SU-DHL-6 (cell line): ENCODE measurements around the gene ZNF462.

Experiments used
- H2AFZ ChIP-seq: fragments of 200-600 bp; sonication (generic); 2 replicates; pipeline ENCODE4 v1.6.1; 2014; ENCODE audit warnings: low read depth, mild to moderate bottlenecking, moderate library complexity, mixed read lengths, antibody characterized with exemption, low read length; ENCODE audit not compliant: severe bottlenecking
- H3F3A ChIP-seq: fragments of 200-600 bp; shearing (Covaris generic); 2 replicates; pipeline ENCODE4 v1.6.0; 2016; ENCODE audit warnings: antibody characterized with exemption, mild to moderate bottlenecking; ENCODE audit not compliant: insufficient read depth
- H3K27ac ChIP-seq: fragments of 200-600 bp; sonication (generic); 2 replicates; pipeline ENCODE4 v1.5.1; 2016; ENCODE audit warnings: low read depth, mild to moderate bottlenecking, low read length, moderate library complexity, mixed read lengths
- H3K27me3 ChIP-seq: fragments of 200-600 bp; sonication (generic), shearing (Covaris generic); 2 replicates; pipeline ENCODE4 v1.6.0; 2014; ENCODE audit warnings: mild to moderate bottlenecking, low read length
- H3K36me3 ChIP-seq: fragments of 200-600 bp; sonication (generic); 2 replicates; pipeline ENCODE4 v1.6.1; 2014; ENCODE audit warnings: mild to moderate bottlenecking, low read length, mixed read lengths
- H3K4me2 ChIP-seq: fragments of 300-600, 200-600 bp; shearing (Covaris generic), sonication (generic); 2 replicates; pipeline ENCODE4 v1.6.0; 2014; ENCODE audit warnings: low read length, low read depth, mild to moderate bottlenecking; ENCODE audit not compliant: poor library complexity, severe bottlenecking
- H3K4me3 ChIP-seq: fragments of 200-600 bp; sonication (generic); 2 replicates; pipeline ENCODE4 v1.5.1; 2014; ENCODE audit warnings: antibody characterized with exemption, low read length, mild to moderate bottlenecking, mixed read lengths; ENCODE audit not compliant: insufficient read depth, poor library complexity, severe bottlenecking
- H3K79me2 ChIP-seq: fragments of 200-600 bp; sonication (generic); 2 replicates; pipeline ENCODE4 v1.6.1; 2014; ENCODE audit warnings: mild to moderate bottlenecking, low read length, moderate library complexity; ENCODE audit not compliant: insufficient read depth
- H3K9ac ChIP-seq: fragments of 200-600 bp; sonication (generic); 2 replicates; pipeline ENCODE4 v1.7.0; 2014; ENCODE audit warnings: mild to moderate bottlenecking, low read length
- H3K9me2 ChIP-seq: fragments of 200-600 bp; sonication (generic); replicated peaks from 2 replicates; pipeline ENCODE4 v1.6.1; 2014; ENCODE audit warnings: low read length; ENCODE audit not compliant: insufficient read depth
- H3K9me3 ChIP-seq: fragments of 200-600 bp; sonication (generic); 2 replicates; pipeline ENCODE4 v1.6.1; 2014; ENCODE audit warnings: low read length, mixed read lengths; ENCODE audit not compliant: insufficient read depth
- H4K20me1 ChIP-seq: fragments of 200-600 bp; sonication (generic); 2 replicates; pipeline ENCODE4 v1.6.1; 2014; ENCODE audit warnings: low read depth, mild to moderate bottlenecking, antibody characterized with exemption, low read length, moderate library complexity, mixed read lengths
- EZH2phosphoT487 ChIP-seq: fragments of 200-600 bp; sonication (generic), shearing (Covaris generic); conservative IDR thresholded peaks from 2 replicates; pipeline ENCODE4 v1.6.1; 2018; ENCODE audit warnings: mild to moderate bottlenecking, antibody characterized with exemption, low read length, moderate library complexity, mixed read lengths
- TF ChIP-seq, protein P1 (sequence below): fragments of 200-600 bp; sonication (generic); IDR thresholded peaks from one replicate; pipeline ENCODE4 v1.5.1; 2017; ENCODE audit warnings: antibody characterized with exemption, mild to moderate bottlenecking, low read length, moderate library complexity; ENCODE audit not compliant: insufficient read depth, poor library complexity, severe bottlenecking

ZNF462 gene

DNA sequence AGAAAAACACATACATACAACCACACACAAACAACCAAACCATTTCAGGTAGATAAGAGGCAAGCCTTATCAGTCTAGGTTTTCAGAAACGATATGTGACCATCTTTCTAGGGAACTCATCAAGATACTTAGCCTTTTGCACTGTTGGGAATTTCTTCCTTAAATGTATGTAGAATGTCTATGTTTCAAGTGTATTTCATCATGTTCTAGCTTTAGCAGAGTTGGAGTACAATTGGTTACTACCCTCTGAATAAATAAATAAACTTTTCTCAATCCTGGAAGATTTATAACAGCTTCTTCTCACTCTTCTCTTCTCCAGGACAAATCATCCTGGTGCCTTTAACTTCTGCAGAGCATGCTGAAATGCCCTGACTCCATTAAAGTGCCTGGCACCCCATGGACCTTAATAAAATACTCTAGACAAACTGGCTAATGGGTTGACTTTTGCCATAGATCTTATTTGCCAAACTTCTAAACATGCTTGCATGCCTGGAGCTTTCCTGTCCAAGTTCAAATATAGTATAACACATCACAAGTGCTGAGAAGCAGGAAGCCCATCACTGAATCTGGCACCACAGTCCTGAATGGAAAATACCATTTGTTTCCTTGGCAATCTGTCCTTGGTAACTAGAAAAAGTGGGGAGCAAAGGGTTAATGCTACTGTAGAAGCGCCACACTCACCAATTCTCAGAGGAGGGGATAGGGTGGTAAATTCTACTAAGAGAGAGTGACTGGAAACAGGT, 33.1 kb upstream of the ZNF462 start:
- Histone ChIP-seq H4K20me1 (no peaks in the 10 kb centered on the region), H3K4me2 (no peak overlapping the region), H3K79me2 (no peaks in the 10 kb centered on the region), H3K4me3 (no peak overlapping the region), H2AFZ (no peak overlapping the region), H3K9me3 (no peaks in the 10 kb centered on the region), H3K36me3 (no peaks in the 10 kb centered on the region), H3F3A (no peaks in the 10 kb centered on the region), H3K9me2 (no peaks in the 10 kb centered on the region), H3K27me3 (no peaks in the 10 kb centered on the region), H3K9ac (no peak overlapping the region), H3K27ac (no peak overlapping the region)
- TF ChIP-seq EZH2phosphoT487 = no peak
- TF ChIP-seq, protein P1, sequence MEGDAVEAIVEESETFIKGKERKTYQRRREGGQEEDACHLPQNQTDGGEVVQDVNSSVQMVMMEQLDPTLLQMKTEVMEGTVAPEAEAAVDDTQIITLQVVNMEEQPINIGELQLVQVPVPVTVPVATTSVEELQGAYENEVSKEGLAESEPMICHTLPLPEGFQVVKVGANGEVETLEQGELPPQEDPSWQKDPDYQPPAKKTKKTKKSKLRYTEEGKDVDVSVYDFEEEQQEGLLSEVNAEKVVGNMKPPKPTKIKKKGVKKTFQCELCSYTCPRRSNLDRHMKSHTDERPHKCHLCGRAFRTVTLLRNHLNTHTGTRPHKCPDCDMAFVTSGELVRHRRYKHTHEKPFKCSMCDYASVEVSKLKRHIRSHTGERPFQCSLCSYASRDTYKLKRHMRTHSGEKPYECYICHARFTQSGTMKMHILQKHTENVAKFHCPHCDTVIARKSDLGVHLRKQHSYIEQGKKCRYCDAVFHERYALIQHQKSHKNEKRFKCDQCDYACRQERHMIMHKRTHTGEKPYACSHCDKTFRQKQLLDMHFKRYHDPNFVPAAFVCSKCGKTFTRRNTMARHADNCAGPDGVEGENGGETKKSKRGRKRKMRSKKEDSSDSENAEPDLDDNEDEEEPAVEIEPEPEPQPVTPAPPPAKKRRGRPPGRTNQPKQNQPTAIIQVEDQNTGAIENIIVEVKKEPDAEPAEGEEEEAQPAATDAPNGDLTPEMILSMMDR = no peak

DNA sequence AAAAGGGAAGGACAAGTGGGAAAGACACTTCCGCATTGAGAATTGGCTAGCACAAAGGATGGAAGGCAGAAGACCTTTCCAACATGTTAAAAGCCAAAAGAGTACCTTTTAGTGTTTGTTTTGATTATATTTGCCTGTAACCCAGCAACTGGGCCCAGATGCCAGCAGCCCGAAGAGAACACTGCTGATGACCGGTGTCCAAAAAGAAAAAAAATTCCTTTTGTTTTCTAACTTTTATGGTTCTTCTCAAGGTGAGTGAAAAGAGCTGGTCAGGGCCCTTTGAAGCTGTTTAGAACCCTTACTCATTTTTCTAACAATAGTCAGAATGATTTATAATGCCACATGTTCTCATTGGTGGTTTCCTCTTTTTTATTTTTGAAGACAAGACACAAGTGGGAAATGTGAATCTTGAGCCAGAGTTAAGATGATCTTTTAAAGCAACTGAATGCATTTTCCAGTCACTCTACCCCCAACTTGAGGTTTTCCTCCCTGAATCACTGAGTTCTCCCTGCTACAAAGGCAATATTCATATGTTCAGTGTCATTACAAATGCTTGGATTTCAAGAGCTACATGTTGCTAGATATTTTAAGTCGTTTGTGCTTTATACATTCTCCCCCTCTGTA, 32.3 kb upstream of the ZNF462 start:
- Histone ChIP-seq H4K20me1 (no peaks in the 10 kb centered on the region), H3F3A (no peaks in the 10 kb centered on the region), H3K27me3 (no peaks in the 10 kb centered on the region), H3K9ac (no peak overlapping the region), H3K79me2 (no peaks in the 10 kb centered on the region), H3K4me3 (no peak overlapping the region), H3K4me2 (no peak overlapping the region), H3K27ac (no peak overlapping the region), H2AFZ (no peak overlapping the region), H3K9me3 (no peaks in the 10 kb centered on the region), H3K9me2 (no peaks in the 10 kb centered on the region), H3K36me3 (no peaks in the 10 kb centered on the region)
- TF ChIP-seq EZH2phosphoT487 = no peak
- TF ChIP-seq, protein P1 = no peak

DNA sequence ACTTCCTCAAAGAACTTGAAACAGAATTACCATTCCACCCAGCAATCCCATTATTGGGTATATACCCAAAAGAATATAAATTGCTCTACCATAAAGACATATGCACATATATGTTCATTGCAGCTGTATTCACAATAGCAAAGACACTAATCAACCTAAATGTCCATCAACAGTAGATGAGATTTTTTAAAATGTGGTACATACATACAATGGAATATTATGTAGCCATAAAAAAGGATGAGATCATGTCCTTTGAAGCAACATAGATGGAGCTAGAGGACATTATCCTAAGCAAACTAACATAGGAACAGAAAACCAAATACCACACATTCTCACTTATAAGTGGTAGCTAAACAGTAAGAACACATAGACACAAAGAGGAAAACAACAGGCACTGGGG, 28.1 kb upstream of the ZNF462 start:
- Histone ChIP-seq H4K20me1 (no peaks in the 10 kb centered on the region), H3K27me3 (no peaks in the 10 kb centered on the region), H3K4me3 (no peak overlapping the region), H3K36me3 (no peaks in the 10 kb centered on the region), H3K9me2 (no peaks in the 10 kb centered on the region), H3K27ac (no peak overlapping the region), H3K9ac (no peak overlapping the region), H3K9me3 (no peaks in the 10 kb centered on the region), H3K79me2 (no peaks in the 10 kb centered on the region), H3F3A (no peaks in the 10 kb centered on the region), H3K4me2 (no peak overlapping the region), H2AFZ (no peak overlapping the region)
- no peak for TF ChIP-seq EZH2phosphoT487
- TF ChIP-seq, protein P1 = no peak
